GM18498 (cell line): ENCODE data around the gene NBDY.
"Not testable (repeated sequence)": the region's sequence is repeated elsewhere in the genome, so short reads cannot be mapped to it uniquely, and the experiment has no call there.

Experiments used
- ATAC-seq: cut with Tn5 transposase; IDR thresholded peaks from one replicate; pipeline ENCODE4 v1.9.1; 2021; ENCODE audit warnings: mild to moderate bottlenecking, moderate library complexity; ENCODE audit not compliant: unreplicated experiment

NBDY gene

DNA sequence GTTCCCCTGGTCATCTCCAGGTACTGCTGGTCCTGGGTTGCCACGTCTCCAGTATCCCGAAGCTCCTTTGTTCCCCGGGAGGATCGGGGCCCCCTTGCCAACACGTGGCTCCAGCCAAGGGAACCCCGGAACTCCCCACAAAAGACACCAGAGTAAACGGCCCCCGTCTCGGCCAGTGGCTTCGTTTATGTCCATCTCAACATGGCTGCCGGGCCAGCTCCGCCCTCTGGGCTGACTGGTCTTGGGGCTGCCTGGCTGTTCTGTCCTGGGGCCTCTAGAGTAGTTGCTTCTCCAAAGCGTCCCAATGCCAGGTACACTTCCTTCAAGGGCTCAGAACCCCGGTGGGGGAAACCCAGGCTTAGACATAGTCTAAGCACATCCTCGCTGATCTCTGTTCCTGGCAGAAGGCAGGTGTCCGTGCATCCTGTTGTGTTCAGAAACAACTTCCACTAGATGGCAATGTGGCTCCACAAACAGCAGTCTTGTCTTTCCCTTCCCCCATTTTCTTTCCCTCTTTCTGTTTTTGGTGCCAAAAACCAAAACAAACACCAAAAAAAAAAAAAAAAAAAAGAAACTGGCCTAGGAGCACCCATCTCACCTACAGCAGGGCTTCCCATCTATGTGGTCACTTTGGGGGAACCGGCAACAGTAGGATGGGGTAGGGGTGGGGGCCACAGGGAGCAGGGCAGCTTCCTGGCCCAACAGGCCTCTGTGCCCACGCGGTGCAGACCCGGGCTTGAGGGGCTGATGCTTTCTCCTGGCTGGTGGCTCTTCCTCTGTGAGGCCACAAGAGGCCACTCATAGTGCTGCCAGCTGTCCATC lies 35.3 kb downstream of the NBDY start:
- ATAC-seq, result peak; percentile 70

DNA sequence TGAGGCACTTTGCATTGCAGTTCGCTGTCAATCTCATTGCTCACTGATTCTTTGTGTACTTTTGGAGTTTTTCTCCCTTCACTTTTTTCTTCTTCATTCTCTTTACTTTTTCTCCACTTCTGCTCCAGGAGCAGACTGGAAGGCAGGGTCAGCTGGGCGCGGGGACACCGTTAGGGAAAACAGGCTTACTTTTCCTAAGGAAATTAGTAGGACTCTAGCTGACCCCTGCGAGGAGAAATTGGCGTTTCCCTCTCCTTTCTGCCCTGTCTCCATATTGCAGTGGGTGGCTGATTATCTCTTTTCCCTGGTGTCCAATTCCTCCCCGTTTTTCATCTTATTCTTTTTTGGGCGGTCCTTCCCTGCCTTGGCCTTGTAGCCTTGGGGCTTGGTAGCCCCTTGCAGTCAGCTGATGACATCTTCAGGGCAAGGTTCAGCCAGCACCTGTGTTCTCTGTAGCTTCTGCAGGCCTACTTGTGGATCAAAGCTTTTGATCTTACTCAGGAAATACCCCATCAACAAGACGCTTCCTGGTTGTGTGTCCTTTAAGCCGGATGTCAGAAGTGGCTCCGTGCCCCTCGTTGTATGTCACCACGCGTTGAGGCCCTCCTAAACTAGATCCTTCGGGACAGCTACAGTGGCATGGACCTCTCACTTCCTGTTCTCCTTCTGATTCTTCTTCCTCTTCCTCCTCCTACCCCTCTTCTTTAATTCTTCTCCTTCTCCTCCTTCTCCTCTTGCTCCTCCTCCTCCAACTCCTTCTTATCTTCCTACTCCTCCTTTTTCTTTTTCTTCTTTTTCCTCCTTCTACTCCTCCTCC lies 36.1 kb downstream of the NBDY start:
- ATAC-seq, result peak; percentile 33

DNA sequence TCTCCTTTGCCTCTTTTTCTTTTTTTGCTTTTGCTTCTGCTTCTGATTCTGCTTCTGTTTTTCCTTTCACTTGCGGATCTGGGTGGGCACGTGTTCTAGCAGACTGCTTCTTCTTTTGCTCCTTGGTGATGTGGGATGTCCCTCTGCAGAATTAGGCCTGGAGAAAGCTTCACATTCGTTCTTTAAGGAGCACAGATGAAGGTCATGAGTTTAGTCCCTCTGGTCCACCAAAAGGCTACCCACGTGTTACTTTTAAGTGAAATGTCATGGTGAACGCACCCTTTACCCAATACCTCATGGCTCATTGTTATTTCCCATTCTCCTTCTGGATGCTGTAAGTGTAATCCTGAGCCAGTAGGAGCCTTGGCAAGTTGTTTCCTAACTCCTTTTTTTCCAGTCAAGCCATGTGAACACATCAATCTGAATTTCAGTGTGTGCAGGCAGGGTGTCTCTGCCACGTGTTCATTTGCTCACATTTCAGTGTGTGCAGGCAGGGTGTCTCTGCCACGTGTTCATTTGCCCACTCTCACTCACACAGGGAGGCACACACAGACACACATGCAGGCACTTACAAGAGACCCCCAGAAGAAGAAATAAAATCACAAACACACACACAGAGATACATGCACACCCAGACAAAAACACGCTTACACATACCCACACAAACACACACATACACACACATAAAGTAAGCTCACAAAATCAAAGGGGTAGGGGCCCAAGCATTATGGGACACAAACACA lies 36.9 kb downstream of the NBDY start:
- no peak for ATAC-seq

DNA sequence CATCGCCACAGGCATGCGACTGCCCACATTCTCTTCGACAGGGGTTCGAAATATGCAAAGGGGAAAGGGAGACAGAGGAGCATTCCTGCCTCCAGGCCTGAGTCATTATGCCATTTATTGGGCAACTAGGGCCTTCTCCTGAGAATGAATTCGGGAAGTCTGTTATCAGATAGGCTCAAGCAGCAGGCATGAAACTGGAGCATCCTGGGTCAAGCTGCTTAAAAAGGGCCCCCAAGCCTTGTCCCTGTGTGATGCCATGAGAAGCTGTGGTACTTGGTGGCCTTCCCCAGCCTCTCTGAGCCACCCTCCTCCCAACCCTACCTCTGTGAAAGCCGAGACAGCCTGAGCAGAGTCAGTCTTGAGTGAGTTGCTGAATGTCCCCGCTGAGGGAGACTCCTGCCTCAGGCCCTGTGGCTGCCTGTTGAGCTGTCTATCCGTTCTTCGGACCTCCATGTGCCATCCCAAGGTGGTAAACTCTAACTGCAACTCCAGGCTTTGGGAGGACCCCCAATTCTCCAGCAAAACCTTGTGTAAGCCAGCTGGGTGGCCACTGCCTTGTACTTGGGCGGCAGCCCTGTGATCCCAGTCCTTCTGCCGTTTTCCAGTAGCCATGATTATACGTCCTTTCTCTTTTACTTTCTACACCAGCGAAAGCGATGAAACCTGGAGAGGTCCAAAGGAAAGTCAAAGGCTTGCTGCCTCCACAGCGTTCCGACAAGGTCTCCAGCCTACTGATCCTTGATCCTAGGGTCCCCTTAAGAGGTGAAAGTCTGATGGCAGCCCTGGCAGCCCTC lies 37.7 kb downstream of the NBDY start:
- ATAC-seq, result no peak

DNA sequence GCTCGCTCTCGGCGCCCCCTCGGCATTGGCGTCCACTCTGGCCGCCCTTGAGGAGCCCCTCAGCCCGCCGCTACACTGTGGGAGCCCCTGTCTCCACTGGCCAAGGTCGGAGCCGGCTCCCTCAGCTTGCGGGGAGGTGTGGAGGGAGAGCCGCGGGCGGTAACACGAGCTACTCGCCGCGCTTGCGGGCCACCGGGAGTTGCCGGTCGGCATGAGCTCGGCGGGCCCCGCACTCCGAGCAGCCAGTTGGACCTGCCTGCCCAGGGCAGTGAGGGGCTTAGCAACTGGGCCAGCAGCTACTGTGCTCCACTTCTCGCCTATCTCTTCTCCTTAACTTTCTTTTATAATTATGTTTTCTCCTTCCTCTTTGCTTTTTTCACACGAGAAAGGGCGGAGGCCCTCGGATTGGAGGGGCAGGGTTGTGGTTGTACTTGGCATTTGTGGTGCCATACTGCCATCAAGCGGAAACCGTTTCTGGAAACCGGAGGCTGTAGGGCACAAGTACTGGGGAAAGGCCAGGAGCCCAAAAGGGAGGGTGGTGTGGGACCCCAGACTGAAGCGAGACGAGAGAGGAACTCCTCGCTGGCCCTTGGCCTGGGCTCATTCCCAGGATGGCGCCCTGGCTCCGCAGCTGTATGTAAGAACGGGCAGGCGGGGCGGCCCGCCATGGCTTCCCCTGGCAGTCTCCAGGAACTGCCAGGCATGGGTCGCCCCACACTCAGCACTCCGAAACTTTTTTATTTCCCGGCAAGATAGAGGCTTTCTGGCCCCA lies 38.5 kb downstream of the NBDY start:
- not testable (repeated sequence) for ATAC-seq

DNA sequence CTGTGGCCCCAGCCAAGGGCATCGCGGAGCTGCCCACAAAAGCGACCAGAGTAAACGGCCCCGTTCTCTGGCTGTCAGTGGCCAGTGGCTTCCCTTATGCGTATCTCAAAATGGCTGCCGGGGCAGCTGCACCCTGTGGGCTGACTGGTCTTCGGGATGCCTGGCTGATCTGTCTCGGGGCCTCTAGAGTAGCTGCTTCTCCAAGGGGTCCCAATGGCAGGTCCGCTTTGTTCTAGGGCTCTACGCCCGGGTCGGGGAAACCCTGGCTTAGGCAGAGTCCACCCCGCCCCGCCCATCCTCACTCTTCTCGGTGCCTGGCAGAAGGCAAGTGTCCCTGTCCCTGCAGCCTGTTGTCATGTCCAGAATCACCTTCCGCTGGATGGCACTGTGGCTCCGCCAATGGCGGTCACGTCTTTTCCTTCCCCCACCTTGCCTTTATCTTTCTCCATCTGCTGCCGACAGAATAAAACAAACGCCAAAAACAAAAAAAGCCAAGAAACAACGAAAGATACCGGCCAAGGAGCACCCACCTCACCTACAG lies 39.1 kb downstream of the NBDY start:
- not testable (repeated sequence) for ATAC-seq

DNA sequence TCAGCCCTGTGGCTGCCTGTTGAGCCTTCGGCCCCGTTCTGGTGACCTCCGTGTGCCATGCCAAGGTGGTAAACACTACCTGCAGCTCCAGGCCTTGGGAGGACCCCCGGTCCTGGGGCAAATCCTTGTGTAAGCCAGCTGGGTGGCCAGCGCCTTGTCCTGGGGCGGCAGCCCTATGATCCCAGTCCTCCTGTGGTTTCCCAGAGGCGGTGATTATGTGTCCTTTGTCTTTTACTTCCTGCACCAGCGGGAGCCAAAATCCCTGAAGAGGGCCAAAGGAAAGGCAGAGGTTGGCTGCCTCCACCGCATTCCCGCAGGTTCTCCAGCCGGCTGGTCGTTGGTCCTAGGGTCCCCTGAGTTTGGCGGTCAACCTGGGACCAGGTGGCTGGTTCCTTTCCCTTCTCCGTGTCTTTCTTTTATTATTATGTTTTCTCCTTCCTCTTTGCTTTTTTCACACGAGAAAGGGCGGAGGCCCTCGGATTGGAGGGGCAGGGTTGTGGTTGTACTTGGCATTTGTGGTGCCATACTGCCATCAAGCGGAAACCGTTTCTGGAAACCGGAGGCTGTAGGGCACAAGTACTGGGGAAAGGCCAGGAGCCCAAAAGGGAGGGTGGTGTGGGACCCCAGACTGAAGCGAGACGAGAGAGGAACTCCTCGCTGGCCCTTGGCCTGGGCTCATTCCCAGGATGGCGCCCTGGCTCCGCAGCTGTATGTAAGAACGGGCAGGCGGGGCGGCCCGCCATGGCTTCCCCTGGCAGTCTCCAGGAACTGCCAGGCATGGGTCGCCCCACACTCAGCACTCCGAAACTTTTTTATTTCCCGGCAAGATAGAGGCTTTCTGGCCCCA lies 43.9 kb downstream of the NBDY start:
- not testable (repeated sequence) for ATAC-seq

DNA sequence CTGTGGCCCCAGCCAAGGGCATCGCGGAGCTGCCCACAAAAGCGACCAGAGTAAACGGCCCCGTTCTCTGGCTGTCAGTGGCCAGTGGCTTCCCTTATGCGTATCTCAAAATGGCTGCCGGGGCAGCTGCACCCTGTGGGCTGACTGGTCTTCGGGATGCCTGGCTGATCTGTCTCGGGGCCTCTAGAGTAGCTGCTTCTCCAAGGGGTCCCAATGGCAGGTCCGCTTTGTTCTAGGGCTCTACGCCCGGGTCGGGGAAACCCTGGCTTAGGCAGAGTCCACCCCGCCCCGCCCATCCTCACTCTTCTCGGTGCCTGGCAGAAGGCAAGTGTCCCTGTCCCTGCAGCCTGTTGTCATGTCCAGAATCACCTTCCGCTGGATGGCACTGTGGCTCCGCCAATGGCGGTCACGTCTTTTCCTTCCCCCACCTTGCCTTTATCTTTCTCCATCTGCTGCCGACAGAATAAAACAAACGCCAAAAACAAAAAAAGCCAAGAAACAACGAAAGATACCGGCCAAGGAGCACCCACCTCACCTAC lies 44.5 kb downstream of the NBDY start:
- ATAC-seq, result not testable (repeated sequence)

DNA sequence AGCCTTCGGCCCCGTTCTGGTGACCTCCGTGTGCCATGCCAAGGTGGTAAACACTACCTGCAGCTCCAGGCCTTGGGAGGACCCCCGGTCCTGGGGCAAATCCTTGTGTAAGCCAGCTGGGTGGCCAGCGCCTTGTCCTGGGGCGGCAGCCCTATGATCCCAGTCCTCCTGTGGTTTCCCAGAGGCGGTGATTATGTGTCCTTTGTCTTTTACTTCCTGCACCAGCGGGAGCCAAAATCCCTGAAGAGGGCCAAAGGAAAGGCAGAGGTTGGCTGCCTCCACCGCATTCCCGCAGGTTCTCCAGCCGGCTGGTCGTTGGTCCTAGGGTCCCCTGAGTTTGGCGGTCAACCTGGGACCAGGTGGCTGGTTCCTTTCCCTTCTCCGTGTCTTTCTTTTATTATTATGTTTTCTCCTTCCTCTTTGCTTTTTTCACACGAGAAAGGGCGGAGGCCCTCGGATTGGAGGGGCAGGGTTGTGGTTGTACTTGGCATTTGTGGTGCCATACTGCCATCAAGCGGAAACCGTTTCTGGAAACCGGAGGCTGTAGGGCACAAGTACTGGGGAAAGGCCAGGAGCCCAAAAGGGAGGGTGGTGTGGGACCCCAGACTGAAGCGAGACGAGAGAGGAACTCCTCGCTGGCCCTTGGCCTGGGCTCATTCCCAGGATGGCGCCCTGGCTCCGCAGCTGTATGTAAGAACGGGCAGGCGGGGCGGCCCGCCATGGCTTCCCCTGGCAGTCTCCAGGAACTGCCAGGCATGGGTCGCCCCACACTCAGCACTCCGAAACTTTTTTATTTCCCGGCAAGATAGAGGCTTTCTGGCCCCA lies 49.3 kb downstream of the NBDY start:
- not testable (repeated sequence) for ATAC-seq

DNA sequence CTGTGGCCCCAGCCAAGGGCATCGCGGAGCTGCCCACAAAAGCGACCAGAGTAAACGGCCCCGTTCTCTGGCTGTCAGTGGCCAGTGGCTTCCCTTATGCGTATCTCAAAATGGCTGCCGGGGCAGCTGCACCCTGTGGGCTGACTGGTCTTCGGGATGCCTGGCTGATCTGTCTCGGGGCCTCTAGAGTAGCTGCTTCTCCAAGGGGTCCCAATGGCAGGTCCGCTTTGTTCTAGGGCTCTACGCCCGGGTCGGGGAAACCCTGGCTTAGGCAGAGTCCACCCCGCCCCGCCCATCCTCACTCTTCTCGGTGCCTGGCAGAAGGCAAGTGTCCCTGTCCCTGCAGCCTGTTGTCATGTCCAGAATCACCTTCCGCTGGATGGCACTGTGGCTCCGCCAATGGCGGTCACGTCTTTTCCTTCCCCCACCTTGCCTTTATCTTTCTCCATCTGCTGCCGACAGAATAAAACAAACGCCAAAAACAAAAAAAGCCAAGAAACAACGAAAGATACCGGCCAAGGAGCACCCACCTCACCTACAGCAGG lies 50.0 kb downstream of the NBDY start:
- not testable (repeated sequence) for ATAC-seq

DNA sequence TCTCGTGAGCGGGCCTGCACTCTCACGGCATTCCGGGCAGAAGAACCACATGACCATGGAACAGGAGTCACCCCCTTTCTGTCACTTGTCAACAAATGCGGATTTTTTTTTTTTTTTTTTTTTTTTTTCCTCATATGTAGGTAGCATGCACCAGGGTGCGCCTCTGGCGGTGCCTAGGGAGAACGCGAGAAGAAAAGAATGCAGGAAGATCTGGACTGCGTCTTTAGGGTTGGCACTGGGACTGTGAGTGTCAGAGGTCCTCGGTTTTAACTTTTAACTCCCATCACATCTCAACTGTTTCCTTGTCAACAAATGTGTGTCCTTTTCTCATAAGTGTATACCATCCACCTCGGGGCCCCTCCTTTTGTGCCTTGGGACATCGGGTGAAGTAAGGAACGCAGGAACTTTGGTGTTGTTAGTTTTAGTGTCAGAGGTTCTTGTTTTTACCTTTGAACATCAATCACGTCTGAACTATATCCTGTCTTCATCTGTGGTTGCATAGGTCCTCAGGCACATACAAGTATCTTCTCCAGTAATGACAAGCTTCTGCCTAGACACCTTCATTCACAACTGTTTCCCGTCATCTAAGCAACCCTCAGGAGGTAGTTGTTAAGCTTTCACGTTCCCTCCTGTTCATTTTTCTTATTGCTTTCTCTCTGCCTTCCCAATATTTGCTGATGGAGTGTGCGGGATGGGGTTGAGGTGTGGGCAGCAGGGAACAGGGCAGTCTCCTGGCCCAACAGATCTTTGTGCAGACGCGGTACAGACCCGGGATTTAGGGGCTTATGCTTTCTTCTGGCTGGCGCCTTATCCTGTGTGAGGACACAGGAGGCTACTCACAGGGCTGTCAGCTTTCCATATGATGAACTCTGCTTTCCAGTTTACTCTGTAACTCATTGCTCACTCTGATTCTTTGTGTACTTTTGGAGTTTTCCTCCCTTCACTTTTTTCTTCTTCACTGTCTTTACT lies 51.9 kb downstream of the NBDY start:
- not testable (repeated sequence) for ATAC-seq

DNA sequence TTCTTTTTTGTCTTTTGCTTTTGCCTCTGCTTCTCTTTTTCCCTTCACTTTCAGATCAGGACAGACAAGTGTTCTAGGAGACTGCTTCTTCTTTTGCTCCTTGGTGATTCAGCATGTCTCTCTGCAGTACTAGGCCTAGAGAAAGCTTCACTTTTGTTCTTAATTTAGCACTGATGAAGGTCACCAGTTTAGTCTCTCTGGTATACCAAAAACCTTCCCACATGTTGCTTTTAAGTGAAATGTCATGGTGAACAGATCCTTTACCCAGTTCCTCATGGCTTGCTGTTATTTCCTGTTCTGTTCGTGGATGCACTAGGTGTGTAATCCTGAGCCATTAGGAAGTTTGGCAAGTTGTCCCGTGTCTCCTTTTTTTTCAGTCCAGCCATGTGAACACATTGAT lies 53.3 kb downstream of the NBDY start:
- peak; percentile 41 for ATAC-seq

DNA sequence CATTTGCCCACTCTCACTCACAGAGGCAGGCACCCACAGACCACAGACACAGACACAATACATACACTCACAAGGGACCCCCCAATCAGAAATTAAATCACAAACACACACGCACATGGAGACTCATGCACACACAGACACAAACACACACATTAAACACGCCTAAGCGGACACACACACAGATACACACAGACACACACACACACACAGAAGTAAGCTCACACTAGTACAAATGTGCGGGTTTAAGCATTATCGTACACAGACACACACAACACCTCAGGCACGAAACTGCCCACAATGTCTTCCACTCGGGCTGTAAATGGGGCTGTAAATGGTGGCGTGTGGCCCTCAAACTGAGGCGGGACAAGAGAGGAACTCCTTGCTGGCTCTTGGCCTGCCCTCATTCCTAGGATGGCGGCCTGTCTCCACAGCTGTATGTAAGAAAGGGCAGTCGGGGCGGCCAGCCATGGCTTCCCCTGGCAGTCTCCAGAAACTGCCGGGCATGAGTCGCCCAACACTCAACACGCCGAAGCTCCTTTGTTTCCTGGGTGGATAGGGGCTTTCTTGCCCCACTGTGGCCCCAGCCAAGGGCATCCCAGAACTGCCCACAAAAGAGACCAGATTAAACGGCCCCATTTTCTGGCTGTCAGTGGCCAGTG lies 53.9 kb downstream of the NBDY start:
- no peak for ATAC-seq

DNA sequence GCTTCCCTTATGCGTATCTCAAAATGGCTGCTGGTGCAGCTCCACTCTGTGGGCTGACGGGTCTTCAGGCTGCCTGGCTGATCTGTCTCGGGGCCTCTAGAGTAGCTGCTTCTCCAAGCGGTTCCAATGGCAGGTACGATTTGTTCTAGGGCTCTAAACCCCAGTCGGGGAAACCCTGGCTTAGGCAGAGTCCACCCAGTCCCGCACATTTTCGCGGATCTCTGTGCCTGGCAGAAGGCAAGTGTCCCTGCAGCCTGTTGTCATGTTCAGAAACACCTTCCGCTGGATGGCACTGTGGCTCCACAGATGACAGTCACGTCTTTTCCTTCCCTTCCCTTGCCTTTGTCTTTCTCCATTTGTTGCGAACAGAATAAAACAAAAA lies 54.4 kb downstream of the NBDY start:
- ATAC-seq, result no peak

DNA sequence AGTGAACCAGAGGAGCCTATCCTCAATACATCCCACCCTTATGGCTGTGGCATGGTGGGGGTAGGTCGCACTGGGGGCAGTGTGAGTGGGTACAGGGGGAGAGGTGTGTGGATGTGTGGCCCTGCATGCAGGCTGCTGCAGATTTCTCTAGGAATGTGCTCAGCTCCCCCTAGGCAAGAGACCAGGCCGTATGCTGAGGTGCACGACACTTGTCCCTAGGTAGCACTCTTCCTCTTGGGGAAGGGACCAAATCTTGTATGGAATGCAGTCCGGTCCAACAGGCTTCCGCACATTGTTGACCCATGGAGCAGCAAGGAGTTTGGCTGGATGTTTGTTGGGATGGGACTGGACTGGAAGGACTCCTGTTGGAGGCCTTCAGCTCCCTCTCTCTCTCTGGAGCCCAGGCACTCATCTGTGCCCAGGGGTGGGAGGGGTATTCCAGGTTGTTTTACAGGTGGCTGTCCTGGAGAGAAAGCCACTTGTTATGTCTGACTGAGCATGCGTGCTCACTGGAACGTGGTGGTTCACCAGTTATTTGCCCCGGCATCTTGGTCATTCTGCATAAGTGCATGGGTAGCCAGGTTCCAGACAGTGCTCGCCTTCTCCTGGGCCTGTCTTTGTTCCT lies 55.1 kb downstream of the NBDY start:
- ATAC-seq, result no peak
